HEK293 (cell line): Measurements from ENCODE around the gene CASP2.

Experiments used
- FEZF1 ChIP-seq: fragments of 450-650 bp; formaldehyde crosslinking; IDR thresholded peaks from 2 replicates; pipeline ENCODE4 v1.5.1; 2016; ENCODE audit warnings: missing biosample characterization, missing genetic modification characterization
- IKZF3 ChIP-seq: fragments of 450-650 bp; IDR thresholded peaks from 2 replicates; pipeline ENCODE4 v1.5.0; 2018; ENCODE audit warnings: missing biosample characterization, mild to moderate bottlenecking, missing genetic modification characterization, moderate library complexity
- KLF9 ChIP-seq: fragments of 450-650 bp; formaldehyde crosslinking; IDR thresholded peaks from 2 replicates; pipeline ENCODE4 v1.5.1; 2016; ENCODE audit warnings: missing biosample characterization, missing genetic modification characterization, low read depth
- PBX3 ChIP-seq: sonication (generic); formaldehyde crosslinking; IDR thresholded peaks from 2 replicates; pipeline ENCODE4 v1.8.1; 2022; ENCODE audit warnings: mild to moderate bottlenecking, moderate library complexity, missing genetic modification reagents
- REST ChIP-seq: fragments of 450-650 bp; formaldehyde crosslinking; IDR thresholded peaks from 2 replicates; pipeline ENCODE4 v1.5.1; 2016; ENCODE audit warnings: missing biosample characterization, missing genetic modification characterization
- SALL2 ChIP-seq: fragments of 450-650 bp; formaldehyde crosslinking; IDR thresholded peaks from 2 replicates; pipeline ENCODE4 v1.5.0; 2017; ENCODE audit warnings: missing biosample characterization, mild to moderate bottlenecking, missing genetic modification characterization, borderline replicate concordance
- SCRT1 ChIP-seq: fragments of 450-650 bp; formaldehyde crosslinking; IDR thresholded peaks from 2 replicates; pipeline ENCODE4 v1.5.1; 2016; ENCODE audit warnings: missing biosample characterization, missing genetic modification characterization, borderline replicate concordance
- SP2 ChIP-seq: fragments of 450-650 bp; formaldehyde crosslinking; IDR thresholded peaks from 2 replicates; pipeline ENCODE4 v1.5.1; 2016; ENCODE audit warnings: missing biosample characterization, missing genetic modification characterization
- ZBTB21 ChIP-seq: fragments of 450-650 bp; formaldehyde crosslinking; IDR thresholded peaks from 2 replicates; pipeline ENCODE4 v1.5.1; 2017; ENCODE audit warnings: missing biosample characterization, missing genetic modification characterization
- ZNF112 ChIP-seq: fragments of 450-650 bp; formaldehyde crosslinking; IDR thresholded peaks from 2 replicates; pipeline ENCODE4 v1.5.0; 2017; ENCODE audit warnings: missing biosample characterization, missing genetic modification characterization
- ZNF302 ChIP-seq: fragments of 450-650 bp; formaldehyde crosslinking; IDR thresholded peaks from 2 replicates; pipeline ENCODE4 v1.5.1; 2016; ENCODE audit warnings: missing biosample characterization, missing genetic modification characterization, low read depth
- ZNF521 ChIP-seq: fragments of 450-650 bp; formaldehyde crosslinking; IDR thresholded peaks from 2 replicates; pipeline ENCODE4 v1.5.1; 2017; ENCODE audit warnings: missing biosample characterization, mild to moderate bottlenecking, missing genetic modification characterization
- ZNF596 ChIP-seq: fragments of 450-650 bp; IDR thresholded peaks from 2 replicates; pipeline ENCODE4 v1.5.0; 2018; ENCODE audit warnings: missing biosample characterization, mild to moderate bottlenecking, missing genetic modification characterization, moderate library complexity
- ZNF600 ChIP-seq: fragments of 450-650 bp; formaldehyde crosslinking; IDR thresholded peaks from 2 replicates; pipeline ENCODE4 v1.5.1; 2016; ENCODE audit warnings: missing biosample characterization, missing genetic modification characterization
- ZNF610 ChIP-seq: fragments of 450-650 bp; formaldehyde crosslinking; IDR thresholded peaks from 2 replicates; pipeline ENCODE4 v1.5.1; 2016; ENCODE audit warnings: missing biosample characterization, missing genetic modification characterization, borderline replicate concordance
- ZNF629 ChIP-seq: fragments of 450-650 bp; formaldehyde crosslinking; IDR thresholded peaks from 2 replicates; pipeline ENCODE4 v1.5.1; 2017; ENCODE audit warnings: missing biosample characterization, missing genetic modification characterization
- ZNF76 ChIP-seq: fragments of 450-650 bp; formaldehyde crosslinking; IDR thresholded peaks from 2 replicates; pipeline ENCODE4; 2016; ENCODE audit warnings: low read depth, missing biosample characterization, missing genetic modification characterization, borderline replicate concordance
- ZSCAN30 ChIP-seq: fragments of 450-650 bp; IDR thresholded peaks from 2 replicates; pipeline ENCODE4 v1.5.1; 2018; ENCODE audit warnings: missing biosample characterization, mild to moderate bottlenecking, missing genetic modification characterization, moderate library complexity
- ZXDB ChIP-seq: fragments of 450-650 bp; formaldehyde crosslinking; IDR thresholded peaks from 2 replicates; pipeline ENCODE4 v1.5.1; 2016; ENCODE audit warnings: missing biosample characterization, missing genetic modification characterization
- TF ChIP-seq, protein P1 (sequence below): fragments of 450-650 bp; formaldehyde crosslinking; IDR thresholded peaks from 2 replicates; pipeline ENCODE4 v1.5.1; 2016; ENCODE audit warnings: missing biosample characterization, missing genetic modification characterization
- TF ChIP-seq, protein P2 (sequence below): fragments of 450-650 bp; formaldehyde crosslinking; IDR thresholded peaks from 2 replicates; pipeline ENCODE4 v1.5.1; 2016; ENCODE audit warnings: missing biosample characterization, missing genetic modification characterization, low read depth
- TF ChIP-seq, protein P3 (sequence below): fragments of 450-650 bp; formaldehyde crosslinking; IDR thresholded peaks from 2 replicates; pipeline ENCODE4 v1.5.1; 2017; ENCODE audit warnings: missing biosample characterization, missing genetic modification characterization
- TF ChIP-seq, protein P4 (sequence below): fragments of 450-650 bp; formaldehyde crosslinking; IDR thresholded peaks from 2 replicates; pipeline ENCODE4 v1.5.1; 2016; ENCODE audit warnings: missing biosample characterization, missing genetic modification characterization

Gene CASP2

DNA sequence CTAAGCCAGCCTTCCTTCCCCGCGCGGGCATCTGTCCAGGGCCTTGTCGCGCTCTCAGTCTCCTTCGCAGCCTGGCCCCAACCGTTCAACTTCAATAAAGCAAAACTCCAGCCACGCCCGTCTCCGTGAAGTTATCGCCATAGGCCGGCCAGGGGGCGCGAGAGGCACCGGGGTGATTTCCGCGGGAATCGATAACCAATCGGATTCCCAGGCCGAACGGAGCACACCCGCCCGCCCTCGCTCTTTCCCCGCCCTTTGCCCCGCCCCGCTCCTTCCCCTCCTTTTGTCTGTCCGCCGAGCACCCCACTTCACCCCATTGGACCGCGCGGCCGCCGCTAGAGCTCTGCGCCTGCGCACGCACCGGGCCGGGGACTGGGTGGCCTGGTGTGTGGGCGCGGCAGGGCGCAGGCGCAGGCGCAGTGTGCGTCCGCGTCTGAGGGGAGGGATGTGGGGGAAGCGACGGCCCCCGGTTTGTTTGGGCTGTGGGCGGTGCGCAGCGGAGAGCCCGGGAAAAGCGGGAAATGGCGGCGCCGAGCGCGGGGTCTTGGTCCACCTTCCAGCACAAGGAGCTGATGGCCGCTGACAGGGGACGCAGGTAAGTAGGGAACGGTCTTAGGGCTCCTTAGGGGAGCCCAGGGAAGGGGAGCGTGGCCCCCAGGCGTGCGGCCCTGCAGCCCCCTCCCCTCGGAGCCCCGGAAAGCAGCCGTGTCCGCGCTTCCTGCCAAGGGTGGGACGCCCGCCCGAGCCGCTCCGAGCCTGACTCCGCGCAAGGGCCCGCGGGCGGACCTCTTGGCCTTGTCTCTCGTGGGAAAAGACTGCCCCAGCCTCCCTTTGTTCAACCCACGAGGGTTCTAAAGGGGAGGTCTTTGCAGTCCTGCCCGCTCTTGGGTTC lies at the start of gene CASP2 (continued):
- TF ChIP-seq, protein P1, sequence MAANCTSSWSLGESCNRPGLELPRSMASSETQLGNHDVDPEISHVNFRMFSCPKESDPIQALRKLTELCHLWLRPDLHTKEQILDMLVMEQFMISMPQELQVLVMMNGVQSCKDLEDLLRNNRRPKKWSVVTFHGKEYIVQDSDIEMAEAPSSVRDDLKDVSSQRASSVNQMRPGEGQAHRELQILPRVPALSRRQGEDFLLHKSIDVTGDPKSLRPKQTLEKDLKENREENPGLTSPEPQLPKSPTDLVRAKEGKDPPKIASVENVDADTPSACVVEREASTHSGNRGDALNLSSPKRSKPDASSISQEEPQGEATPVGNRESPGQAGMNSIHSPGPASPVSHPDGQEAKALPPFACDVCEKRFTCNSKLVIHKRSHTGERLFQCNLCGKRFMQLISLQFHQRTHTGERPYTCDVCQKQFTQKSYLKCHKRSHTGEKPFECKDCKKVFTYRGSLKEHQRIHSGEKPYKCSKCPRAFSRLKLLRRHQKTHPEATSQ: 0 out of 2 replicates have a peak, but pooled peaks have one; percentile 30
- TF ChIP-seq, protein P2, sequence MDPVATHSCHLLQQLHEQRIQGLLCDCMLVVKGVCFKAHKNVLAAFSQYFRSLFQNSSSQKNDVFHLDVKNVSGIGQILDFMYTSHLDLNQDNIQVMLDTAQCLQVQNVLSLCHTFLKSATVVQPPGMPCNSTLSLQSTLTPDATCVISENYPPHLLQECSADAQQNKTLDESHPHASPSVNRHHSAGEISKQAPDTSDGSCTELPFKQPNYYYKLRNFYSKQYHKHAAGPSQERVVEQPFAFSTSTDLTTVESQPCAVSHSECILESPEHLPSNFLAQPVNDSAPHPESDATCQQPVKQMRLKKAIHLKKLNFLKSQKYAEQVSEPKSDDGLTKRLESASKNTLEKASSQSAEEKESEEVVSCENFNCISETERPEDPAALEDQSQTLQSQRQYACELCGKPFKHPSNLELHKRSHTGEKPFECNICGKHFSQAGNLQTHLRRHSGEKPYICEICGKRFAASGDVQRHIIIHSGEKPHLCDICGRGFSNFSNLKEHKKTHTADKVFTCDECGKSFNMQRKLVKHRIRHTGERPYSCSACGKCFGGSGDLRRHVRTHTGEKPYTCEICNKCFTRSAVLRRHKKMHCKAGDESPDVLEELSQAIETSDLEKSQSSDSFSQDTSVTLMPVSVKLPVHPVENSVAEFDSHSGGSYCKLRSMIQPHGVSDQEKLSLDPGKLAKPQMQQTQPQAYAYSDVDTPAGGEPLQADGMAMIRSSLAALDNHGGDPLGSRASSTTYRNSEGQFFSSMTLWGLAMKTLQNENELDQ (tag by site-specific recombination): no peak
- TF ChIP-seq IKZF3 (tag by site-specific recombination) (peak; percentile 46; the same call in 1 of the 2 replicates), ZNF629 (tag by site-specific recombination) (peak; percentile 21; the same call in 1 of the 2 replicates), ZBTB21 (tag by site-specific recombination) (no peak), KLF9 (peak; percentile 83), ZNF610 (tag by site-specific recombination) (peak; percentile 61; the same call in 1 of the 2 replicates), ZNF596 (tag by site-specific recombination) (no peak), REST (tag by site-specific recombination) (0 out of 2 replicates have a peak, but pooled peaks have one; percentile 37), ZXDB (tag by site-specific recombination) (peak; percentile 65), ZNF521 (tag by site-specific recombination) (no peak), SALL2 (tag by site-specific recombination) (no peak), FEZF1 (tag by site-specific recombination) (no peak), SCRT1 (tag by site-specific recombination) (no peak), ZNF76 (tag by site-specific recombination) (peak; percentile 56; the same call in 1 of the 2 replicates), ZNF600 (tag by site-specific recombination) (peak; percentile 88), ZNF302 (tag by site-specific recombination) (no peak), ZNF112 (tag by site-specific recombination) (no peak), PBX3 (CRISPR knock-in tag) (0 out of 2 replicates have a peak, but pooled peaks have one; percentile 56), SP2 (peak; percentile 94), ZSCAN30 (tag by site-specific recombination) (peak; percentile 75)
- TF ChIP-seq, protein P3, sequence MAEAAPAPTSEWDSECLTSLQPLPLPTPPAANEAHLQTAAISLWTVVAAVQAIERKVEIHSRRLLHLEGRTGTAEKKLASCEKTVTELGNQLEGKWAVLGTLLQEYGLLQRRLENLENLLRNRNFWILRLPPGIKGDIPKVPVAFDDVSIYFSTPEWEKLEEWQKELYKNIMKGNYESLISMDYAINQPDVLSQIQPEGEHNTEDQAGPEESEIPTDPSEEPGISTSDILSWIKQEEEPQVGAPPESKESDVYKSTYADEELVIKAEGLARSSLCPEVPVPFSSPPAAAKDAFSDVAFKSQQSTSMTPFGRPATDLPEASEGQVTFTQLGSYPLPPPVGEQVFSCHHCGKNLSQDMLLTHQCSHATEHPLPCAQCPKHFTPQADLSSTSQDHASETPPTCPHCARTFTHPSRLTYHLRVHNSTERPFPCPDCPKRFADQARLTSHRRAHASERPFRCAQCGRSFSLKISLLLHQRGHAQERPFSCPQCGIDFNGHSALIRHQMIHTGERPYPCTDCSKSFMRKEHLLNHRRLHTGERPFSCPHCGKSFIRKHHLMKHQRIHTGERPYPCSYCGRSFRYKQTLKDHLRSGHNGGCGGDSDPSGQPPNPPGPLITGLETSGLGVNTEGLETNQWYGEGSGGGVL (tag by site-specific recombination): peak; percentile 81
- TF ChIP-seq, protein P4, sequence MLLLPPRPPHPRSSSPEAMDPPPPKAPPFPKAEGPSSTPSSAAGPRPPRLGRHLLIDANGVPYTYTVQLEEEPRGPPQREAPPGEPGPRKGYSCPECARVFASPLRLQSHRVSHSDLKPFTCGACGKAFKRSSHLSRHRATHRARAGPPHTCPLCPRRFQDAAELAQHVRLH (tag by site-specific recombination): 0 out of 2 replicates have a peak, but pooled peaks have one; percentile 41
